Measurements from ENCODE around the gene RING1.

DNA sequence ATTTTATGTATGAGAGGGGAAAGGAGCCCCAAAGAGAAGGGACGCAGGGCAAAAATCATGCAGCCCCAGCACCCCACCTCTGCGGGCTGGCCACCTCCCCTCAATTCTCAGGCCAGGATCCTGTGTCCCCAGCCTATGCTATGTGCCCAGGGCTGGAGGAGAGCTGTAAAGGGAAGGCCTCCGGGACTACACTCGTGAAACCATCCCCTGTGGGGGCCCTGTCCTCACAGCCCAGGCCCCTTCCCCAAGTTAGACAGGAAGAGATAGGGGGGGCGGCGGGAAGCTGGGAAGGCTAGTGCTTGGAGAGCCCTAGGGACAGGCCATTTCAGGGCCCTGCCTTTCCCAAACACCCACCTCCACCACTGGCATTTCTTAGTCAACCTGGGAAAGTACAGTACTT, 14.7 kb upstream of the RING1 start:
- no peak for TF ChIP-seq NFYB (IDR thresholded peaks at IDR 0.05; ENCODE audit: insufficient read depth, low read depth, low read length)
- no peak for TF ChIP-seq MXI1 (IDR thresholded peaks at IDR 0.05; ENCODE audit: low read depth, low read length)
- TF ChIP-seq, protein P1, sequence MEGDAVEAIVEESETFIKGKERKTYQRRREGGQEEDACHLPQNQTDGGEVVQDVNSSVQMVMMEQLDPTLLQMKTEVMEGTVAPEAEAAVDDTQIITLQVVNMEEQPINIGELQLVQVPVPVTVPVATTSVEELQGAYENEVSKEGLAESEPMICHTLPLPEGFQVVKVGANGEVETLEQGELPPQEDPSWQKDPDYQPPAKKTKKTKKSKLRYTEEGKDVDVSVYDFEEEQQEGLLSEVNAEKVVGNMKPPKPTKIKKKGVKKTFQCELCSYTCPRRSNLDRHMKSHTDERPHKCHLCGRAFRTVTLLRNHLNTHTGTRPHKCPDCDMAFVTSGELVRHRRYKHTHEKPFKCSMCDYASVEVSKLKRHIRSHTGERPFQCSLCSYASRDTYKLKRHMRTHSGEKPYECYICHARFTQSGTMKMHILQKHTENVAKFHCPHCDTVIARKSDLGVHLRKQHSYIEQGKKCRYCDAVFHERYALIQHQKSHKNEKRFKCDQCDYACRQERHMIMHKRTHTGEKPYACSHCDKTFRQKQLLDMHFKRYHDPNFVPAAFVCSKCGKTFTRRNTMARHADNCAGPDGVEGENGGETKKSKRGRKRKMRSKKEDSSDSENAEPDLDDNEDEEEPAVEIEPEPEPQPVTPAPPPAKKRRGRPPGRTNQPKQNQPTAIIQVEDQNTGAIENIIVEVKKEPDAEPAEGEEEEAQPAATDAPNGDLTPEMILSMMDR (IDR thresholded peaks at IDR 0.05 in 2 of 3, conservative IDR thresholded peaks at IDR 0.05 in 1 of 3; ENCODE audit: control insufficient read depth in 2 of 3, extremely low read depth in 1 of 3, insufficient read depth in 1 of 3, low read depth in 3 of 3, low read length in 3 of 3): no peak
- TF ChIP-seq, protein P2, sequence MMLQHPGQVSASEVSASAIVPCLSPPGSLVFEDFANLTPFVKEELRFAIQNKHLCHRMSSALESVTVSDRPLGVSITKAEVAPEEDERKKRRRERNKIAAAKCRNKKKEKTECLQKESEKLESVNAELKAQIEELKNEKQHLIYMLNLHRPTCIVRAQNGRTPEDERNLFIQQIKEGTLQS (IDR thresholded peaks at IDR 0.05; ENCODE audit: borderline replicate concordance, extremely low read depth, low read depth, low read length): no peak
- TF ChIP-seq, protein P3, sequence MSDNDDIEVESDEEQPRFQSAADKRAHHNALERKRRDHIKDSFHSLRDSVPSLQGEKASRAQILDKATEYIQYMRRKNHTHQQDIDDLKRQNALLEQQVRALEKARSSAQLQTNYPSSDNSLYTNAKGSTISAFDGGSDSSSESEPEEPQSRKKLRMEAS (IDR thresholded peaks at IDR 0.05; ENCODE audit: low read depth, low read length): no peak
- TF ChIP-seq EZH2 (IDR thresholded peaks at IDR 0.05; ENCODE audit: borderline replicate concordance, control insufficient read depth, low read depth, low read length): no peak
- no peak for TF ChIP-seq RCOR1 (conservative IDR thresholded peaks at IDR 0.05; ENCODE audit: low read depth, low read length)
- no peak for TF ChIP-seq POU2F2 (IDR thresholded peaks at IDR 0.05; ENCODE audit: borderline replicate concordance, low read depth, low read length)
- no peak for TF ChIP-seq YY1 (IDR thresholded peaks at IDR 0.05; ENCODE audit: low read depth, low read length)
- no peak for TF ChIP-seq POLR2A (IDR thresholded peaks at IDR 0.05; ENCODE audit: low read depth, low read length)
